Stimulated activated CD4-positive, alpha-beta T cell treated with anti-CD3 and anti-CD28 coated beads, Interleukin-4, amount 100 ng/mL, for 48 hours (primary cell): ENCODE results near the gene SIM1.

Experiments
- DNase-seq, 2 donors: peaks; one replicate each; pipeline ENCODE4 v3.0.0-alpha.2; 2020; ENCODE audit warnings: low read depth in 2 of 2

SIM1 gene

GRCh38 chr6:100464903-100465700 lies at the start of gene SIM1:
Gene SIM1 (minus strand): TSS chr6:100464921. CDS start chr6:100463468, 1,453 bp downstream.
- DNase-seq: no peak

- no peak for DNase-seq
These were observed 47.6 kb upstream of the SIM1 start for GRCh38 chr6:100512203-100512862.

DNA sequence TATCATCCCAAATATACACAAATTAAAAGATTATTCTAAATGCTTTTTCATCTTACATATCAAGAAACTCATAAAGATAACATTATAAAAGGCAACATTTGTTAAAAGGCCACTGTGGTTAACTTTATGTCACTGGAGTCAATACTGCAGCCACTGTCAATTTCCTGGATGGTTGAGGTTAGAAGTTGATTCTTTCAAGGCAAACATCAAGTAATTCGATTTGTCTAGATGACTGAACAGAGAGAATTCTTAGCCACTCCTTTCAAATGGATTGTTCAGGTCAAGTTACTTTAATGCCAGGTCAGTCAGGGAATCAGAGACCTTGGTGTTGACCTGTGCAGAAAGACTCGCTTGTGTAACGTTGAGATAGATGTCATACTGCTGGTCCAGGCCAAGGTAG lies 44.4 kb upstream of the SIM1 start:
- no peak for DNase-seq

GRCh38 chr6:100506651-100507050 lies 41.9 kb upstream of the SIM1 start:
- no peak for DNase-seq

DNA sequence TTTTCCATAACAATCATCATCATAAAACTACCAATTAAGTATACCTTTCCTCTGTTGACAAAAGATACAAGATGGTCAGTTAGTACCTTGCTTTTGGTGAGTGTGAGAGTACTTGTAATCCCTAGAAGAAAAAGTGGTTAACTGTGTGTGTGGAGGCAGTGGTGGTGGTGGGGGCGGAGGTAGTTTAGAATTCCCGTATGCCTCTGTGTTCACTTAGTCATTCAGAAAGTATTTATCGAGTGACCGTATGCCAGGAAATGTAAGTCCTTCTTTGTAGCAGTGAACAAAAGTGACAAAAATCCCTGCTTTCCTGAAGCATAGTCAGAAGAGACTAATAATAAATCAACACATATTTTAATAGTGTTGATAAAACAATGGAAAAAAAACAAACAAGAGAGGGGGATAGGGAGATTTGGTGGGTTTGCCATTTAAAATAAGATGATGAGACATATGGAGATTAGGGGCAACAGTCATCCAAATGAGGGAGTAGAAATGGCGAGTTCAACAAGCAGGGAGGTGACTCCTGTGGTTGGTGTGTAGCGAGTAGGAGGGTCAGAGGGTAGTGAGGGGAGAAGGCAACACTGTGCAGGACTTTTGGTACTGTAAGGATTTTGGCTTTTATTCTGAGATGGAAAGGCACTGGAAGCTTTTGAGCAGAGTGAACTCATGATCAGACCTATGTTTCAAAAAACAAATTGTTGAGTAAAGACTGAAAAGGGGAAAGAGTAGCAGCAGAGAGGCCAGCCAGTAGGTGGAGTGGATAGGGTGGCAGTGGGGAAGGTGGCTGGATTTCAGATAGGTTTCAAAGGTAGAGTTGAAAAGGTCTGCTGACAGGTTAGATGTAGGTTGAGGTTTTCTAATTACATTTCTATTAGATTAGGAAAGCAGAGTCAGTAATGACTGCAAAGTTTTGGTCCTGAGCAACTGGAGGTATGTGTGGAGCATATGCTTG lies 40.3 kb upstream of the SIM1 start:
- DNase-seq: no peak

GRCh38 chr6:100503043-100503705 lies 38.5 kb upstream of the SIM1 start:
- no peak for DNase-seq

GRCh38 chr6:100493206-100493888 lies 28.6 kb upstream of the SIM1 start:
- no peak for DNase-seq

DNA sequence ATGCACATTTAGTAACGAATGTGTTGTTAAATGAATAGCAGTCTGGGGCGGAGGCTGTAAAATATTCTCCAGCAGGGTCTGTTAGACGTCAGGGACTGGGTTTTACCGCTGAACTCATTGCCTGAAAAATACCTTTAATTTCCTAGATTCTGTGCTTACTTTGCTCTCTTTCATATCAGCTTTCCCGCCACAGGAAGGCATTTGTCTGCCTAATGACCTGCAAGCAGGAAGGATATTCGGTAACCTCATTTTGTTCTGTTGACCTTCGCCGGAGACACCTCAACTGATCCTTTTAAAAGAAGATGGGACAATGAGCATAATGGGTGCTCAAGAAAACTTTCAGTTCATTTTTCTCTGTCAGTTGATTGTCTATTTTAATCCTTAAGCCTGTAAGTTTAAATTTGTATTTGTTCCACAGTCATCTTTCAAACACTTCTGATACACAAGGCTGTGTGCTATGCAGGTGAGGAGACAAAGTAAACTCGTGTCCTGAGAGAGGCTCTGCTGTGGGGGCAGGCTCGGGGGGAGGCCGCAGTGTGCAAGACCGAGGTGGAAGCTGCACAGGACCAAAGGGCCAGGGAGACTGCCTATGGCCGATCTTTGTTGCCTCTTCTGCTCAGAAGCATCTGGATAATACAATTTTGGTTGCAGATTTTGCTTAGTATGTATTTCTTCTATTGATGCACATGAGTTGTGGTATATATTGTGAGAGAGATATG lies 27.4 kb upstream of the SIM1 start:
- DNase-seq: no peak

- no peak for DNase-seq
These were observed 25.3 kb upstream of the SIM1 start for GRCh38 chr6:100490065-100490464.

DNA sequence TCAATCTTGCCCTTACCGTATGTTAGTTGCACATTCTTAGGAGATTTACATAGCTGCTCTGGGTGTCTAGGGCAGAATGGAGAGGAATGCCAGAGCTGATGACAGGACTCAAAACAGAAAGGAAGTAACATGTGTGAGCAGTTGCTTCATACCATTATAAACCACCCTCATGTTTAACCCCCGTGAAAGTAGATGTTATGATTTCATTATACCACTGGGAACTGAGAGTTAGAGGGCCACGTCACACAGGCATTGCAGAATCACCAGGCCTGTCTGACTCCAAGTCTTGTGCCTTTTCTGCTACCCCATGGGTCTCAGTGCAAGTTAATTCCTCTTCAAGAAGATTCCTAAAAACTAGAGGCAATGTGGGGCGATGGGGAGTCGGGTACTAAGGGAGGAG lies 23.5 kb upstream of the SIM1 start:
- DNase-seq: no peak

- DNase-seq: no peak
These were observed 22.9 kb upstream of the SIM1 start for GRCh38 chr6:100487638-100488037.

DNA sequence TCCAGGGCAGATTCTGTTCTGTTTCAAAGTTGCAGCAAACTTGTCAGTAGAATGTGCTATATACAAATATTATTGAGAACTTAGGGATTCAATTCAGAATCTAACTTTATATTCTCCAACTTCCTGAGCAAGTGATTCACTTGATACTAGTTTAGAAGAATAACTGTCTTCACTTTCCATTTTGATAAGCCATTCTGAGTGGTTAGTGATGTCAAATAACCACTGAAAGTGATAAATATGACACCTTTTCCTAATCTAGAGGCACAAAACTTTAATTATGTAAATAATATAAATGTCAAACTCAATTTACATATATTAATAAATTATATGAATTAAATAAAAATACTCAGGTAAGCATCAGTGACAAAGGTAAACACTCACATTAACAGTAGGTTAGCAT lies 20.5 kb upstream of the SIM1 start:
- DNase-seq: no peak

GRCh38 chr6:100484474-100484873 lies 19.8 kb upstream of the SIM1 start:
- DNase-seq: no peak

GRCh38 chr6:100482698-100483097 lies 18.0 kb upstream of the SIM1 start:
- DNase-seq: no peak

DNA sequence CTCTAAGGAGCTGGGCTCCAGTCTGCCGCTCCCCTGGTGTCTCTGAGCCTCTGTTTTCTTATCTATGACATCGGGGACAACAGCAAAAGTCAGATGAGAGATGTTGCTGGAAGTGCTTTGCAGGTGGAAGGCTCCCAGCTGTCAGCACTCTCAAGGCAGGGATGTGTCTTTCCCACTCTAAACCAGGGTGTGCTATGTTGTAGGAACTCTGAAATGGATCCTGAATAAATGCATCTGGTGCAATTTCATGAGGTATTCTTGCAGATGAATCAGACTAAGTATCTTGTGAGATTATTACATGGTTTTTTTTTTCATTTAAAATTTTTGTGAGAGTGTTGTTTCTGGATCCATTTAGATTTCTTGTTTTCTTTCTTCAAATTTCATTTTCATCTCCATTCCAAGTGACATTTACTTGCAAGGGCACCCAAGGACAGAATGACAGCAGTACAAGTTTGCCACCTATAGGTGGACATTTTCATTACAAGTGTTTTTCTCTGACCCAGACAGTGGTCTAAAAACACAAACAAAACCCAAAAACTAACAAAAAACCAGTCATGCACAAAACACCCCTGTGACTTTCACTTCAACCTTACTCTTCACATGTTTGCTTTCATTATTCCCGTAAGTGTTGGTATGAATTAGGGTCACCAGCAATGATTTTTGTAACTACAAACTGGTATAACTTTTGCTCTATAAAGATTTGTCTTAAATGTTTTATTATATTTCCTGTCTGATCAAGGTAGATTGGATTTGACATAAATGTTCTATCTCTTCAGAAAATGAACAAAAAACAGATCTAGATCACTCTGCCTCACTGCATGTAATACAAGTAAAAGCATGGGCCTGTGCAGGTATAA lies 14.7 kb upstream of the SIM1 start:
- DNase-seq: no peak

- no peak for DNase-seq
These were observed 11.0 kb upstream of the SIM1 start for GRCh38 chr6:100475554-100476320.

GRCh38 chr6:100473182-100473581 lies 8.5 kb upstream of the SIM1 start:
- no peak for DNase-seq

DNA sequence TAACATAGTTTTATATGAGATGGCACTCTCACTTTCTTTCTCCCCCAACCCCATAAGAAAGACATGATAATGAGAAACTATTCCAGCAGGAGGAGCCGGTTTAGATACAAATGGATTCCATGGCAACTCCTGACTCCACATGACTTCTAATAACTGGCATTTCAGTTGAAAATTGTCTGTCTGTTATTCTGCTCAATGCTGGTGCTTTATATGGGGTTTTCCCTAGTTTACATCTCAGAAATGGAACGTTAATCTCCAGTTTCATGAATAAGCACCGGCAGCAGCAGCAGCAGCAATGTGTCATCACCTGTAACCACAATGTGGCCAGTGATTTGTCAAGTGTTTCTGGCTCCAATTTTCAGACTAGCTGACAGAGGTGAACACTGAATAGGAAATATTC lies 8.0 kb upstream of the SIM1 start:
- no peak for DNase-seq
